ENCODE data around the gene ACBD6.

ACBD6 gene

DNA sequence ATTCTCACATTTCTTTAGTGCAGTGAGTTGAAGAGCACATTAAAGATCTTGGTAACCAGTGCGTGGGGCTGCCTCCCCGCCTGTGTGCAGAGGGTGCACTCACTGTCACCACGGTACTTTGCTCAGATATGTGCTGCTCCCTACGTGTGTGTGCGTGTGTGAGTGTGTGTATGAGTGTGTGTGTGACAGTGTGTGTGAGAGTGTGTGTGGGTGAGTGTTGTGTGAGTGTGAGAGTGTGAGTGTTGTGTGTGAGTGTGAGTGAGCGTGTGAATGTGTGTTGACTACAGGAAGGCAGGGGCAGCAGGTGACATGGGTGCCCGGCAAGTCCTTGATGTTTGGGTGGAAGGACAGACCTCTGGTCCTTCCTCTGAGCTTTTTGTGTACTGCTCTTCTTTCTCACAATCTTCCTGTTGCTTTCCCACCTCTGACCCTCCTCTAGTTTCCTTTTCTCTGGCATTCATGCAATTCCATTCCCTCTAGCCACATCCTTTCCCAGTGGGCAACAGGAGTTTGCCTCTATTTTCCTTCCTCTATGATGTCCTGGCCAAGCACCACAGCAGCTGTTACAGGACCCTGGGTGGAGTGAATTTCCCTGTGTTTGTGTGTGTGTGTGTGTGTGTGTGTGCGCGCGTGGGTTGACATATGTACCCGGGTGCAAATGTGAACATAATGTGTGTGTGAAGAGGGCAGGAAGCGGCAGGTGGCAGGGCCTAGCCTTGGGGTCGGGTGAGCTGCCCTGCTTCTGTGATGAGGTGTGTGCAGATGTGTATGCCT is 252.5 kb downstream of the ACBD6 start:
- Histone ChIP-seq H3K4me3 (ENCODE audit: severe bottlenecking) (no peak overlapping the region), H3K4me1 (ENCODE audit: insufficient read depth, poor library complexity, severe bottlenecking) (no peaks in the 10 kb centered on the region), H3K9me3 (ENCODE audit: severe bottlenecking) (no peaks in the 10 kb centered on the region), H3K27me3 (ENCODE audit: insufficient read depth, poor library complexity, severe bottlenecking) (no peaks in the 10 kb centered on the region), H3K36me3 (ENCODE audit: low read depth) (no peaks in the 10 kb centered on the region), H3K27ac (ENCODE audit: poor library complexity, severe bottlenecking) (no peak overlapping the region)
- TF ChIP-seq, protein P1, sequence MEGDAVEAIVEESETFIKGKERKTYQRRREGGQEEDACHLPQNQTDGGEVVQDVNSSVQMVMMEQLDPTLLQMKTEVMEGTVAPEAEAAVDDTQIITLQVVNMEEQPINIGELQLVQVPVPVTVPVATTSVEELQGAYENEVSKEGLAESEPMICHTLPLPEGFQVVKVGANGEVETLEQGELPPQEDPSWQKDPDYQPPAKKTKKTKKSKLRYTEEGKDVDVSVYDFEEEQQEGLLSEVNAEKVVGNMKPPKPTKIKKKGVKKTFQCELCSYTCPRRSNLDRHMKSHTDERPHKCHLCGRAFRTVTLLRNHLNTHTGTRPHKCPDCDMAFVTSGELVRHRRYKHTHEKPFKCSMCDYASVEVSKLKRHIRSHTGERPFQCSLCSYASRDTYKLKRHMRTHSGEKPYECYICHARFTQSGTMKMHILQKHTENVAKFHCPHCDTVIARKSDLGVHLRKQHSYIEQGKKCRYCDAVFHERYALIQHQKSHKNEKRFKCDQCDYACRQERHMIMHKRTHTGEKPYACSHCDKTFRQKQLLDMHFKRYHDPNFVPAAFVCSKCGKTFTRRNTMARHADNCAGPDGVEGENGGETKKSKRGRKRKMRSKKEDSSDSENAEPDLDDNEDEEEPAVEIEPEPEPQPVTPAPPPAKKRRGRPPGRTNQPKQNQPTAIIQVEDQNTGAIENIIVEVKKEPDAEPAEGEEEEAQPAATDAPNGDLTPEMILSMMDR (IDR thresholded peaks at IDR 0.05; ENCODE audit: poor library complexity, severe bottlenecking): no peak
- no peak for ATAC-seq (ENCODE audit: low read depth)
- no peak for DNase-seq (ENCODE audit: low spot score)

DNA sequence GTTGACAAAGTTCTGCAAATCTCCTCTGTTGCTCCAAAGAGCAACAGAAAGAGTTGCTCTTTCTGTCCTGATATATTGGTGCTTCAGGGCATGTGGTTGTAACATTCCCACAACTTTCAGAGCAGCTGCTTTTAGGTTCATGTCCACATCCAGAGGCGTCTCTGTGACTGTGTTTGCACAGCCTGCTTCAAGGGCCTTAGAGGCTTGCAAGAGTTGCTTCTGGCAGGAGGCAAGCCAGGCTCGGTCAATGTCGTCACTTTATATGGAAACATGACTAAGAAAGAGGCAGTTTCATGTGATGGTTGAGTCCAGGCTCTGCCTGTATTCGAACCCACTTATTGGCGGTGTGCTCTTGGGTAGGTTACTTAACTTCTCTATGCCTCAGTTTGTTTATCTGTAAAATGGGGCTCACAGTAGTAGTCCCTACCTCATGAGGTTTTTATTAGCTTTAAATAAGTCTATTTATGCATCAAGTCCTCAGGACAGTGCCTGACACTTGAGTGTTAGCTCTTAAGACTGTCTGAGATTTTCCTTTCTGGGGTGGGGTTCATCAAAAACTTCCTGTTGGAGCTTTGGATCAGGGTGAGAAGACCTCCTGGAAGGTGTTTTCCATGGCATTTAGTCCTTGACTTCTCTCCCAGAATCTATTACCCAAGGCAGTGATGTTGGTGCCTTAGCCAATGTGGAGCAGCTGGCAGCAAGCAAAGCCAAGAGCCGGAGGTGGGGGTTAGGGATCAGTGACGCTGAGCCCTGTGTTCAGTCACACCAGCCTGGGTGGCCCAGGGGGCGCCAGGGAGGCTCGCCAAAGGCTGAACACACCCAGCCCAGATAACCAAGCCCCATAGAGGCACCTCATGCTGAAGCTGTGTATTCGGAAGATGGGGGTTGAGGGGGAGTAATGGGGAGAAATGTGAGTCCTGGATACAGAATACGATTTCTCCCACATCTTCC is 253.4 kb downstream of the ACBD6 start:
- H3K4me3 ChIP-seq (ENCODE audit: severe bottlenecking): no peak overlapping the region
- TF ChIP-seq, protein P1 (IDR thresholded peaks at IDR 0.05; ENCODE audit: poor library complexity, severe bottlenecking): no peak
- peak; percentile 38 for DNase-seq (ENCODE audit: low spot score)
- no peaks in the 10 kb centered on the region for H3K9me3 ChIP-seq (ENCODE audit: severe bottlenecking)
- no peak for ATAC-seq (ENCODE audit: low read depth)
- no peak overlapping the region for H3K27ac ChIP-seq (ENCODE audit: poor library complexity, severe bottlenecking)
- no peaks in the 10 kb centered on the region for H3K4me1 ChIP-seq (ENCODE audit: insufficient read depth, poor library complexity, severe bottlenecking)
- no peaks in the 10 kb centered on the region for H3K27me3 ChIP-seq (ENCODE audit: insufficient read depth, poor library complexity, severe bottlenecking)
- H3K36me3 ChIP-seq (ENCODE audit: low read depth): no peaks in the 10 kb centered on the region

DNA sequence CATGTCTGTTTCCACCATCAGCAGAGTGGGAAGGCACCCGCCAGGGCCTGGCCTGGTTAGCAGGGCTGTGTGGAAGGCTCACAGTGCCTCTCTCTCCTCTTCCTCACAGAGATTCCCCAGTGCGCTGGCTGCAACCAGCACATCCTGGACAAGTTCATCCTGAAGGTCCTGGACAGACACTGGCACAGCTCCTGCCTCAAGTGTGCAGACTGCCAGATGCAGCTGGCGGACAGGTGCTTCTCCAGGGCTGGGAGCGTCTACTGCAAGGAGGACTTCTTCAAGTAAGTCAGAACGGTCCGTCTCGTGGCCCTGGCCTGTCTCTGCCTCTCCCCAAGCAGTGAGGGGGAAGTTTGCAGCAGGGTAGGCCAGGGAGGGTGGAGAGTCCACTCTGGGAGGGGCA is 254.2 kb downstream of the ACBD6 start:
- no peak overlapping the region for H3K4me3 ChIP-seq (ENCODE audit: severe bottlenecking)
- H3K9me3 ChIP-seq (ENCODE audit: severe bottlenecking): no peaks in the 10 kb centered on the region
- no peak for ATAC-seq (ENCODE audit: low read depth)
- no peaks in the 10 kb centered on the region for H3K4me1 ChIP-seq (ENCODE audit: insufficient read depth, poor library complexity, severe bottlenecking)
- TF ChIP-seq, protein P1 (IDR thresholded peaks at IDR 0.05; ENCODE audit: poor library complexity, severe bottlenecking): no peak
- no peak overlapping the region for H3K27ac ChIP-seq (ENCODE audit: poor library complexity, severe bottlenecking)
- H3K27me3 ChIP-seq (ENCODE audit: insufficient read depth, poor library complexity, severe bottlenecking): no peaks in the 10 kb centered on the region
- no peaks in the 10 kb centered on the region for H3K36me3 ChIP-seq (ENCODE audit: low read depth)
- DNase-seq (ENCODE audit: low spot score): no peak

DNA sequence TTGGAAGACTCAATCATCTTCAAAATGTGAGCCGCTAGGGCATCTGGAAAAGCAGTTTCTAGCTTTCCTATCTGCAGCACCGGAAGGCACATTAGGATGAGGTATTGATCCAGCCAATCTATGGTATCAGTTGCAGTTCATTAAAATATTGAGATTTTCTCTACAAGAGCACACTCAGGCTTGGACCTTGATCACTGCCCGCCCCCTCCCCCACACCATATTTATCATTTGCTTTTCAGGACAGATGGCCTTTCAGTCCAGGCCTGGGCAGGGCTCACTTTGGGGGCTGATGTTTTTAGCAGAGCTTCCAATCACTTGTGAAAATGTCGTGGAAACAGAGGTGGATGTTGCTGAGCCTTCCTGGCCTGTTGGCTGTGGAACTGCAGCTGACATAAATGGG is 254.8 kb downstream of the ACBD6 start:
- no peak for DNase-seq (ENCODE audit: low spot score)
- TF ChIP-seq, protein P1 (IDR thresholded peaks at IDR 0.05; ENCODE audit: poor library complexity, severe bottlenecking): no peak
- no peak for ATAC-seq (ENCODE audit: low read depth)

More for the DNA sequence above, 254.8 kb downstream of the ACBD6 start:
- Histone ChIP-seq H3K36me3 (ENCODE audit: low read depth) (no peaks in the 10 kb centered on the region), H3K27ac (ENCODE audit: poor library complexity, severe bottlenecking) (no peak overlapping the region), H3K4me3 (ENCODE audit: severe bottlenecking) (no peak overlapping the region), H3K4me1 (ENCODE audit: insufficient read depth, poor library complexity, severe bottlenecking) (no peaks in the 10 kb centered on the region), H3K27me3 (ENCODE audit: insufficient read depth, poor library complexity, severe bottlenecking) (peaks cover 3% of the 10 kb centered on the region), H3K9me3 (ENCODE audit: severe bottlenecking) (no peaks in the 10 kb centered on the region)

Data from RWPE2 (cell line).